ENCODE results near the gene TIMM29. TPM values are rescaled to one million over a fixed set of nuclear protein-coding genes. Genes with fewer than 3 reads are reported as not detected.

The TIMM29 gene
- total and polyA plus RNA-seq, 2 of the 13 experiments (the other 11 are each of a cell fraction or from before 2014, with no cell fraction given), result 7.1 to 33.8 TPM

GRCh38 chr19:10936661-10937084 lies 8.1 kb downstream of the TIMM29 start (continued):
- TF ChIP-seq HNF4G (IDR thresholded peaks at IDR 0.05; ENCODE audit: borderline replicate concordance, low read depth, low read length) (no peak), HNF4G (CRISPR knock-in tag; IDR thresholded peaks at IDR 0.05; ENCODE audit: borderline replicate concordance, low read depth) (no peak), ZFX (CRISPR knock-in tag; IDR thresholded peaks at IDR 0.05; ENCODE audit: low read depth) (no peak), HMGXB4 (CRISPR knock-in tag; IDR thresholded peaks at IDR 0.05; ENCODE audit: borderline replicate concordance in 1 of 2, low read depth in 1 of 2) (peak; percentile 28 to 74; a peak in 3 of 4 replicates), KAT7 (CRISPR knock-in tag; IDR thresholded peaks at IDR 0.05; ENCODE audit: borderline replicate concordance) (no peak), CHD2 (IDR thresholded peaks at IDR 0.05; ENCODE audit: low read depth, low read length) (no peak), ZNF83 (CRISPR knock-in tag; IDR thresholded peaks at IDR 0.05; ENCODE audit: borderline replicate concordance) (no peak), PHF21A (CRISPR knock-in tag; IDR thresholded peaks at IDR 0.05) (no peak), CBFB (CRISPR knock-in tag; IDR thresholded peaks at IDR 0.05) (no peak), ZNF431 (CRISPR knock-in tag; IDR thresholded peaks at IDR 0.05; ENCODE audit: borderline replicate concordance, low read depth) (no peak), EZH2 (conservative IDR thresholded peaks at IDR 0.05; ENCODE audit: low read depth, low read length) (no peak), SIX4 (CRISPR knock-in tag; IDR thresholded peaks at IDR 0.05) (no peak), E2F5 (CRISPR knock-in tag; conservative IDR thresholded peaks at IDR 0.05) (no peak), ARID2 (CRISPR knock-in tag; IDR thresholded peaks at IDR 0.05; ENCODE audit: borderline replicate concordance) (no peak), STAG1 (CRISPR knock-in tag; IDR thresholded peaks at IDR 0.05) (peak; percentile 83), KAT2B (IDR thresholded peaks at IDR 0.05; ENCODE audit: borderline replicate concordance, low read depth, low read length) (no peak), ETV6 (CRISPR knock-in tag; conservative IDR thresholded peaks at IDR 0.05) (no peak), ZNF230 (CRISPR knock-in tag; IDR thresholded peaks at IDR 0.05) (no peak), ZSCAN25 (CRISPR knock-in tag; IDR thresholded peaks at IDR 0.05) (no peak), E2F2 (CRISPR knock-in tag; IDR thresholded peaks at IDR 0.05; ENCODE audit: borderline replicate concordance) (no peak), BRF2 (CRISPR knock-in tag; IDR thresholded peaks at IDR 0.05) (no peak), ZFP1 (CRISPR knock-in tag; IDR thresholded peaks at IDR 0.05) (no peak), ZNF768 (CRISPR knock-in tag; IDR thresholded peaks at IDR 0.05) (no peak), GATAD2A (CRISPR knock-in tag; IDR thresholded peaks at IDR 0.05) (peak; percentile 41; the same call in 1 of the 2 replicates)
- TF ChIP-seq, protein P1, sequence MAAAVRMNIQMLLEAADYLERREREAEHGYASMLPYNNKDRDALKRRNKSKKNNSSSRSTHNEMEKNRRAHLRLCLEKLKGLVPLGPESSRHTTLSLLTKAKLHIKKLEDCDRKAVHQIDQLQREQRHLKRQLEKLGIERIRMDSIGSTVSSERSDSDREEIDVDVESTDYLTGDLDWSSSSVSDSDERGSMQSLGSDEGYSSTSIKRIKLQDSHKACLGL (CRISPR knock-in tag; IDR thresholded peaks at IDR 0.05), result no peak

All from HepG2 (cell line).